ENCODE results near the gene POLG.

POLG gene

GRCh38 chr15:89325039-89325803 lies 9.4 kb downstream of the POLG start:
- no peak overlapping the region for H3K4me3 ChIP-seq (ENCODE audit: low read depth, low read length)
- DNase-seq (ENCODE audit: low read depth) = no peak
- TF ChIP-seq CTCF (IDR thresholded peaks at IDR 0.05; ENCODE audit: insufficient read depth, low read depth, low read length, missing control alignments) = no peak

GRCh38 chr15:89323825-89324224 lies 10.8 kb downstream of the POLG start:
- H3K4me3 ChIP-seq (ENCODE audit: low read depth, low read length) = no peak overlapping the region
- no peak for TF ChIP-seq CTCF (IDR thresholded peaks at IDR 0.05; ENCODE audit: insufficient read depth, low read depth, low read length, missing control alignments)
- DNase-seq (ENCODE audit: low read depth) = no peak

GRCh38 chr15:89322822-89323221 lies 11.8 kb downstream of the POLG start:
- no peak for DNase-seq (ENCODE audit: low read depth)
- TF ChIP-seq CTCF (IDR thresholded peaks at IDR 0.05; ENCODE audit: insufficient read depth, low read depth, low read length, missing control alignments) = no peak
- no peak overlapping the region for H3K4me3 ChIP-seq (ENCODE audit: low read depth, low read length)

GRCh38 chr15:89321521-89322410 lies 12.9 kb downstream of the POLG start:
- no peak overlapping the region for H3K4me3 ChIP-seq (ENCODE audit: low read depth, low read length)
- TF ChIP-seq CTCF (IDR thresholded peaks at IDR 0.05; ENCODE audit: insufficient read depth, low read depth, low read length, missing control alignments) = no peak
- no peak for DNase-seq (ENCODE audit: low read depth)

GRCh38 chr15:89320200-89320599 lies 14.4 kb downstream of the POLG start:
- no peak overlapping the region for H3K4me3 ChIP-seq (ENCODE audit: low read depth, low read length)
- TF ChIP-seq CTCF (IDR thresholded peaks at IDR 0.05; ENCODE audit: insufficient read depth, low read depth, low read length, missing control alignments) = no peak

GRCh38 chr15:89319678-89320077 lies 14.9 kb downstream of the POLG start:
- no peak for TF ChIP-seq CTCF (IDR thresholded peaks at IDR 0.05; ENCODE audit: insufficient read depth, low read depth, low read length, missing control alignments)
- no peak overlapping the region for H3K4me3 ChIP-seq (ENCODE audit: low read depth, low read length)

More at GRCh38 chr15:89320200-89320599, 14.4 kb downstream of the POLG start:
- DNase-seq (ENCODE audit: low read depth) = no peak

More at GRCh38 chr15:89319678-89320077, 14.9 kb downstream of the POLG start:
- no peak for DNase-seq (ENCODE audit: low read depth)
